Thyroid gland (tissue), 4 donors: Measurements from ENCODE around the gene PDGFA.

Source experiments
- POLR2A ChIP-seq, 2 donors: fragments of 450-650 bp; IDR thresholded peaks; one replicate each; pipeline ENCODE4 v1.6.1; 2017; ENCODE audit warnings: antibody characterized with exemption in 2 of 2, mild to moderate bottlenecking in 2 of 2, moderate library complexity in 1 of 2
- TF ChIP-seq, protein P1 (sequence below), 6 experiments: fragments of 200-600 bp in 3 of 6; fragments of 450-650 bp in 3 of 6; sonication (generic) in 3 of 6; IDR thresholded peaks; one replicate each; pipeline ENCODE4 v1.5.1; 2016 to 2019; ENCODE audit warnings: antibody characterized with exemption in 6 of 6, mild to moderate bottlenecking in 2 of 6, inconsistent platforms in 1 of 6, moderate library complexity in 1 of 6

DNA sequence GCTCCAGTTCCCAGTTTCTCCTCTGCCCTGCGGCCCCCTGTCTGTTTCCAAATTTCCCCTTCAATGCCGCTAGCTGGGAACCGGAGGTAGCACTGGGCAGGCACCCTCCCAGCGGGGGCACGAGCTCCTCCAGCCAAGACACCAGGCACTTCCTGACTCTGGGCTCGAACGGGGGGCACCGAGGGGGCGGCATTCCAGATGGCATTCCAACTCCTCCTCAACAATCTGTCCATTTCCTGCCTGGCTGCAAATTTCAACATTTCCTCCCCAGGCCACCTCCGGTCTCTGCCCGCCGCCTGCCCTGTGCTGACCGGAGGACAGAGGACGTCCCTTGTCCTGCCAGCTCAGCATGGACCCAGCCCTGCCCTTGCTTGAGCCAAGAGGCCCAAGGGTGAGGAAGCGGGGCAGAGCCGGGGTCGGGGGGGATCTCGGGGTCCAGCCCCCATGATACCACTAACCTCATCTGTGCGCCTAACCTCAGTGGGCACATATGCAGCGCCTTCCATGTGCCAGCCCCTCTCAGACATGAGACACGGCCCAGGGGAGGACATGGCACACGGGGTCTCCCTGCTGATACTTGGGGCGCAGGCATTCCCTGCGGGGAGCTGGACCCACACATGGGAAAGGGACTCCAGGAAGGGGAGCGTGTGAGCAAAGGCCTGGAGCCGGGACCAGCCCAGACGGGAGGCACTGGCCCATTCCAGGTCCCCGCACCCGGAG is 58.0 kb downstream of the PDGFA start:
- TF ChIP-seq, protein P1, sequence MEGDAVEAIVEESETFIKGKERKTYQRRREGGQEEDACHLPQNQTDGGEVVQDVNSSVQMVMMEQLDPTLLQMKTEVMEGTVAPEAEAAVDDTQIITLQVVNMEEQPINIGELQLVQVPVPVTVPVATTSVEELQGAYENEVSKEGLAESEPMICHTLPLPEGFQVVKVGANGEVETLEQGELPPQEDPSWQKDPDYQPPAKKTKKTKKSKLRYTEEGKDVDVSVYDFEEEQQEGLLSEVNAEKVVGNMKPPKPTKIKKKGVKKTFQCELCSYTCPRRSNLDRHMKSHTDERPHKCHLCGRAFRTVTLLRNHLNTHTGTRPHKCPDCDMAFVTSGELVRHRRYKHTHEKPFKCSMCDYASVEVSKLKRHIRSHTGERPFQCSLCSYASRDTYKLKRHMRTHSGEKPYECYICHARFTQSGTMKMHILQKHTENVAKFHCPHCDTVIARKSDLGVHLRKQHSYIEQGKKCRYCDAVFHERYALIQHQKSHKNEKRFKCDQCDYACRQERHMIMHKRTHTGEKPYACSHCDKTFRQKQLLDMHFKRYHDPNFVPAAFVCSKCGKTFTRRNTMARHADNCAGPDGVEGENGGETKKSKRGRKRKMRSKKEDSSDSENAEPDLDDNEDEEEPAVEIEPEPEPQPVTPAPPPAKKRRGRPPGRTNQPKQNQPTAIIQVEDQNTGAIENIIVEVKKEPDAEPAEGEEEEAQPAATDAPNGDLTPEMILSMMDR (IDR thresholded peaks at IDR 0.05): no peak
- TF ChIP-seq POLR2A (IDR thresholded peaks at IDR 0.05): no peak
